HUES48 (cell line): Measurements from ENCODE around the gene DBF4B.
A peak's percentile ranks its signal among the peaks of the same experiment; 100 is the strongest.

Experiments
- H3K27ac ChIP-seq: one replicate; pipeline ENCODE4 v1.7.0; 2013; ENCODE audit warnings: low read depth, low read length, inconsistent platforms
- H3K27me3 ChIP-seq: 2 replicates; pipeline ENCODE4 v1.6.1; 2013; ENCODE audit warnings: mild to moderate bottlenecking, low read length; ENCODE audit not compliant: control insufficient read depth, insufficient read depth
- H3K36me3 ChIP-seq: 2 replicates; pipeline ENCODE4 v1.6.1; 2013; ENCODE audit warnings: low read length; ENCODE audit not compliant: control insufficient read depth, insufficient read depth
- H3K4me1 ChIP-seq: 2 replicates; pipeline ENCODE4 v1.6.1; 2013; ENCODE audit warnings: mild to moderate bottlenecking, low read length; ENCODE audit not compliant: control insufficient read depth, insufficient read depth
- H3K4me3 ChIP-seq: 2 replicates; pipeline ENCODE4 v1.5.1; 2013; ENCODE audit warnings: mild to moderate bottlenecking, low read depth, low read length
- H3K9ac ChIP-seq: 2 replicates; pipeline ENCODE4 v1.6.1; 2013; ENCODE audit warnings: mild to moderate bottlenecking, low read depth, low read length, moderate library complexity
- H3K9me3 ChIP-seq: 2 replicates; pipeline ENCODE4 v1.6.1; 2013; ENCODE audit warnings: low read length; ENCODE audit not compliant: control insufficient read depth, insufficient read depth

The DBF4B gene

DNA sequence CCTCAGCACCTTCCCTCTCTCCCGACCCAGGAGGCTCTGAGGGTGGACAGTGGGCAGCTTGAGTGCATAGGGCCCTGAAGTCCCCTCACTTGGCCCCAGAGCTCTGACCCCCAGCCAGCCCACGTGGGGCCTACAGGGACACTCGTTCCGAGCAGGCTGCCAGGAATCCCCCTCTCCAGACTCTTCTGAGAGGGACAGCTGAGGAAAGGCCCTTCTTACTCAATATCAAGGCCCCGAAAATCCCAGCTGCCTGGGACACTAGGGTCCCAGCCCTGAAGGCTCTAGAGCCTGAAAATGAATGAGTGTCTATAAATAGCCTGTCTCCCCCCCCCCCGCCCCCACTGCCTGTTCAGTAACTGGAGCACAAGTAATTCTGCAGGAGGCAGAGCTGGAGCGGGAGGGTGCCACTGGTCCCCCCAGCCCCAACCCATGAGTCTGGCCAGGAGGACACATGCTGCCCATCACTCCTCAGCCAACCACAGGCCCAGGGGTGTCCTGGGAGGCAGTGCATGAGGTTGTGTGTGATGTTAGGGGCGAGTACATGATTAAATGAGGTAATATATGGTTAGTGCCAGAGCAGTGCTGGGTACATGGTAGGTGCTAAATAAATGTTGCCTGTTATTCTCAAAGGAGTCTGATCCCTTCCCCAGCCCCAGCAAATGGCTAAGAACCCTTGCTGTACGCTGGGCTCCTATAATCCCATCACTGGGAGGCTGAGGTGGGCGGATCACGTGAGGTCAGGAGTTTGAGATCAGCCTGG is 61.9 kb downstream of the DBF4B start:
- Histone ChIP-seq H3K27me3 (no peaks in the 10 kb centered on the region), H3K4me3 (no peak overlapping the region), H3K36me3 (no peaks in the 10 kb centered on the region), H3K4me1 (peaks cover 5% of the 10 kb centered on the region; the same call in 1 of the 2 replicates), H3K9me3 (no peaks in the 10 kb centered on the region), H3K9ac (no peak overlapping the region), H3K27ac (no peak overlapping the region)

DNA sequence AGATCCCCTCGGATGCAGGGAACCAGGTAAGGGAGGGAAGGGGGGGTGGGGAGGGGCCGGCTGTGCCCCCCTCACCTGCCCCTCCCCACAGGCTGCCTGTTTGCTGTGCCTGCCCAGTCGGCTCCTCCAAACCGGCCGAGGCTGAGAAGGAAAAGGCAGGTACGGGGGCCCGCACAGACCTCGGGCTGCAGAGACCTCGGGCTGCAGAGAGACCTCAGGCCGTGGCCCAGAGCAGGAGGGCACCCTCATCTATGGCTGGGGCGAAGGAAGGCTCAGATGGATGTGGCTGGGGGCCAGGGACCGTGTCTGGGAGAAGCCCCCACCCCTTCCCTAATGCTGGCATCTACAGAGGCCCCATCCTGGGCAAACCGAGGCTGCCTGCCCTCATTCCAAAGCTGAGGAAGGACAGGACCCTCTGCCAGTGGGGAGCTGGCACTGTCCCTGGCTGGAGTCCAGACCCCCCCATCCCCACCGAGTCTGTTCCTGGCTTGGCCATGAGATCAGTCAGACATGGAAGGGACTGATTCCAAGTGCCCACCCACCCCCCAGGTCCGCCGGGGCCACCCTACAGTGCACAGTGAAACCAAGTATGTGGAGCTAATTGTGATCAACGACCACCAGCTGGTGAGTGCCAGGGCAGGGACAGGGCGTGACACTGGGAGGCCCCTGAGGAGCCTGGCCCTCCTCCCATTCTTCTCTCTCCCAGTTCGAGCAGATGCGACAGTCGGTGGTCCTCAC is 64.0 kb downstream of the DBF4B start:
- Histone ChIP-seq H3K4me3 (no peak overlapping the region), H3K4me1 (peaks cover 8% of the 10 kb centered on the region; the same call in 1 of the 2 replicates), H3K9ac (no peak overlapping the region), H3K36me3 (no peaks in the 10 kb centered on the region), H3K9me3 (no peaks in the 10 kb centered on the region), H3K27me3 (peaks cover 14% of the 10 kb centered on the region), H3K27ac (no peak overlapping the region)

DNA sequence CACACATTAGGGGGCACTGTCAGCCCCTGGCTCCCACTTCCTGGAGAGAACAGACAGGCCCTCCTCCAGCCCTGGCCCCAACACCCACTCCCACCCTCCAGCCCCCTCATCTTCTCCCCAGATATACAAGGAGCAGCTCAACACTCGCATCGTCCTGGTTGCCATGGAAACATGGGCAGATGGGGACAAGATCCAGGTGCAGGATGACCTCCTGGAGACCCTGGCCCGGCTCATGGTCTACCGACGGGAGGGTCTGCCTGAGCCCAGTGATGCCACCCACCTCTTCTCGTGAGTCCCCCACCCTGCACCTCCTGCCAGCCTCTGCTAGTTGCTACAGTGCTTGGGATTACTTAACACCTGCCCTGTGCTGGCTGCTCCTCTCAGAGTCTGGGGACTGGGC is 64.7 kb downstream of the DBF4B start:
- Histone ChIP-seq H3K36me3 (no peaks in the 10 kb centered on the region), H3K4me1 (0 out of 2 replicates have a peak, but pooled peaks cover 2% of the 10 kb centered on the region), H3K4me3 (no peak overlapping the region), H3K27me3 (peaks cover 20% of the 10 kb centered on the region), H3K27ac (no peak overlapping the region), H3K9ac (no peak overlapping the region), H3K9me3 (no peaks in the 10 kb centered on the region)

DNA sequence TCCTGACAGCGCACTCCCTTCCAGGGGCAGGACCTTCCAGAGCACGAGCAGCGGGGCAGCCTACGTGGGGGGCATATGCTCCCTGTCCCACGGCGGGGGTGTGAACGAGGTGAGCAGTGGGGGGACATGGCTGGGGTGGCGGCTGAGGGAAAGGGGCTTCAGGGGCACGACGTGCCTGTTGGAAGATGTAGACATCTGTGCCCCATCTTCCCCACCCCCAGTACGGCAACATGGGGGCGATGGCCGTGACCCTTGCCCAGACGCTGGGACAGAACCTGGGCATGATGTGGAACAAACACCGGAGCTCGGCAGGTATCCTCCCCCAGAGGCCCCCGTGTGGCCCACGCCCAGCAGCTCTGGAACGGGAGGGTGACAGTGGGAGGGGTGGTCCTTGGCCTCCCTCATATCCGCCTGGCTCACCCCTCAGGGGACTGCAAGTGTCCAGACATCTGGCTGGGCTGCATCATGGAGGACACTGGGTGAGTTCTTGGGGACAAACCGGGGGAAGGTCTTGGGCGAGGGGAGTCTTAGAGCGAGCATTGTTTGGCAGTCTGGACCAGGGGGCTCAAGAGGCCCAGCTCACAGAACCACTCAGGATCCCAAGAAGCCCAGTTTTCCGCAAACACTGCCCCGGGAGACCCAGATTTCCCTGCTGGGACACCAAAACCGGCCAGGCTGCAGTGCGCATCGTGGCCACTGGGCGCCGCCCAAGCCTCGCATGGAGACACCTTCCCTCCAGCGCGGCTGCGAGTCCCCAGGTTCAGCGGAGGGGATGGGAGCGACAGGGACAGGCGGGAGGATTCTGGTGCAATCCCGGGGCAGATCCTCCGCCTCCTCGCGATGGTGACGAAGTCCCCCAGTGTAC is 66.0 kb downstream of the DBF4B start:
- Histone ChIP-seq H3K27me3 (peaks cover 20% of the 10 kb centered on the region), H3K27ac (peak overlapping the region; percentile 6), H3K4me1 (peaks cover 10% of the 10 kb centered on the region; the same call in 1 of the 2 replicates), H3K4me3 (peak overlapping the region; percentile 67), H3K9ac (peak overlapping the region; percentile 26; the same call in 1 of the 2 replicates), H3K36me3 (no peaks in the 10 kb centered on the region), H3K9me3 (no peaks in the 10 kb centered on the region)

DNA sequence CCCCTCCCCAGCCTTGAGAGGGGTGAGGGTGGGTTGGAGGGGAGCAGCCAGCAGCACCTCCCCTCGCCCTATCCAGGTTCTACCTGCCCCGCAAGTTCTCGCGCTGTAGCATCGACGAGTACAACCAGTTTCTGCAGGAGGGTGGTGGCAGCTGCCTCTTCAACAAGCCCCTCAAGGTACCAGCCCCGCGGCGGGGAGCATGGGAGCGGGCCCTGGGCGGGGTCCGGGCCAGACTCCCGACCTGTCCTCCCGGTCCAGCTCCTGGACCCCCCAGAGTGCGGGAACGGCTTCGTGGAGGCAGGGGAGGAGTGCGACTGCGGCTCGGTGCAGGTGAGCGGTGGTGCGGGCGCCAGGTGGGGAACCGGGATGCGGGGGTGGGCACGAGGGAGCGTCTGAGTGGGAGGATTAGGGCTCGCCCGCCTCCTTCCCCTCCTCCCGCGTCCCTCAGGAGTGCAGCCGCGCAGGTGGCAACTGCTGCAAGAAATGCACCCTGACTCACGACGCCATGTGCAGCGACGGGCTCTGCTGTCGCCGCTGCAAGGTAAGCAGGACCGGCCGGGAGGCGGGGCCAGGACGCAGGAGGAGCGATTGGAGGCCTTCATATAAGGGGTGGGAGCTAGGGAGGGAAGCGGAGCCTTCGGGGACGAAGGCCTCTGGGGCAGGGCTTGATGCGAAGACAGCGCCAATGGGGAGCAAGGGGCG is 66.8 kb downstream of the DBF4B start:
- H3K9me3 ChIP-seq = no peaks in the 10 kb centered on the region
- H3K36me3 ChIP-seq = no peaks in the 10 kb centered on the region
- H3K4me1 ChIP-seq = peaks cover 12% of the 10 kb centered on the region; the same call in 1 of the 2 replicates
- H3K27me3 ChIP-seq = peaks cover 20% of the 10 kb centered on the region
- H3K27ac ChIP-seq = peak overlapping the region; percentile 6
- peak overlapping the region; percentile 67 for H3K4me3 ChIP-seq
- peak overlapping the region; percentile 26; the same call in 1 of the 2 replicates for H3K9ac ChIP-seq

DNA sequence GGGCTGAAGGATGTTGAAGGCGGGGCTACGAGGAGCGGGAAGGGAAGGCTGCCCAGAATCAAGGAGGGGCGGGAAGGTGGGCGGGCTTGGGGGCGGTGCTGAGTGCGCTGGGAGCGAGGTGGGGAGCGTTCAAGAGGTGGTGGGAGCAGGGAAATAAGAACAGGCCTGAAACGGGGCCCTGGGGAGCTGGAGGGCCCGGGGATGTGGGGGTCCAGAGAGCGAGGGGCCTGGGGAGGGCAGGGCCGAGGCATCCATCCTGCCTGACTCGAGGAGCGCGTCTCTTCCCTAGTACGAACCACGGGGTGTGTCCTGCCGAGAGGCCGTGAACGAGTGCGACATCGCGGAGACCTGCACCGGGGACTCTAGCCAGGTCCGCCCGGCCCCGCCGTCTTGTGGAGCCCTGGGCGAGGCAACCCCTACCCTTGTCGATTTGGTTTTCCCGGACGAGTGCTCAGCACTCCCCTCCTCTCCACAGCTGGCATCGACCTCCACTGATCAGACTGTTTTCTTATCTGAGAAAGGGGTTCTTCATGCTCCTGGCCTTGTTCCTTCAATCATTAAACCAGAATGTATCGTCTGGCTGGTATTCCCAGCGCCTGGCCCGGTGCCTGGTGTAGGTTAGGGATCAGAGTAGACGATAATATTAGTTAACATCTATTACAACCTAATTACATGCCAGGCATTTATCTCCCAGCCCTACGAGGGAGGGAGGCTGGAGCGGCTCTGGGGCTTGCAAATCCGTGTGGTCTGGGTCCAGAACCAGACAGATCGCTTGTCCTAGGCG is 67.6 kb downstream of the DBF4B start:
- no peak overlapping the region for H3K27ac ChIP-seq
- H3K4me1 ChIP-seq = peaks cover 13% of the 10 kb centered on the region; the same call in 1 of the 2 replicates
- no peaks in the 10 kb centered on the region for H3K36me3 ChIP-seq
- no peaks in the 10 kb centered on the region for H3K9me3 ChIP-seq
- peaks cover 20% of the 10 kb centered on the region for H3K27me3 ChIP-seq
- H3K4me3 ChIP-seq = peak overlapping the region; percentile 61
- H3K9ac ChIP-seq = no peak overlapping the region

DNA sequence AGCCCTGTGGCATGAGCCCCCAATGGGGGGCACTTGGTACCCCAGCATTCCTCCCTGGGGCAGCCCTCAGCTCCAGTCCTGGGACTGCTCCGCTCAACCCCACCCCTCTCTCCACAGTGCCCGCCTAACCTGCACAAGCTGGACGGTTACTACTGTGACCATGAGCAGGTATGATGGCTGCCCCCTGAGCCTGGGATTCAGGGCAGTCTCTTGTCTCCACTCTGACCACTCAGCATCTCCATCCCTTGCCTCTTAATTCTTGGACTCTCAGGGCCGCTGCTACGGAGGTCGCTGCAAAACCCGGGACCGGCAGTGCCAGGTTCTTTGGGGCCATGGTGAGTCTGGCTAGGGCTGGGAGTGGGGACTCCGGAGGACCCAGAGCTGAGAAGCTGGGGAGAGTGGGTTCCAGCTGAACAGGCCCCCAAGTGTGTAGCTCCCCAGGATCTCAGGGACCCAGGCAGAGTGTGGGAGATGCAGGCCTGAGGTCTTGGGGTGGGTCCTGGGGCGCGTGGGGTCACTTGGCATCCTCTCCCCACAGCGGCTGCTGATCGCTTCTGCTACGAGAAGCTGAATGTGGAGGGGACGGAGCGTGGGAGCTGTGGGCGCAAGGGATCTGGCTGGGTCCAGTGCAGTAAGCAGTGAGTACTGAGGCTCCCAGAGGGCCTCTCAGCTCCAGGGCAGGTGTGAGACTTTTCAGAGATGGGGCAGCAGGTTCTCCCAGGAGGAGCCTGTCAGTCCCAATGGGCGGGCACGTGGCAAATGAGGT is 68.3 kb downstream of the DBF4B start:
- peaks cover 21% of the 10 kb centered on the region for H3K4me1 ChIP-seq
- H3K27me3 ChIP-seq = peaks cover 20% of the 10 kb centered on the region
- no peak overlapping the region for H3K4me3 ChIP-seq
- no peaks in the 10 kb centered on the region for H3K9me3 ChIP-seq
- no peaks in the 10 kb centered on the region for H3K36me3 ChIP-seq
- H3K27ac ChIP-seq = no peak overlapping the region
- no peak overlapping the region for H3K9ac ChIP-seq

DNA sequence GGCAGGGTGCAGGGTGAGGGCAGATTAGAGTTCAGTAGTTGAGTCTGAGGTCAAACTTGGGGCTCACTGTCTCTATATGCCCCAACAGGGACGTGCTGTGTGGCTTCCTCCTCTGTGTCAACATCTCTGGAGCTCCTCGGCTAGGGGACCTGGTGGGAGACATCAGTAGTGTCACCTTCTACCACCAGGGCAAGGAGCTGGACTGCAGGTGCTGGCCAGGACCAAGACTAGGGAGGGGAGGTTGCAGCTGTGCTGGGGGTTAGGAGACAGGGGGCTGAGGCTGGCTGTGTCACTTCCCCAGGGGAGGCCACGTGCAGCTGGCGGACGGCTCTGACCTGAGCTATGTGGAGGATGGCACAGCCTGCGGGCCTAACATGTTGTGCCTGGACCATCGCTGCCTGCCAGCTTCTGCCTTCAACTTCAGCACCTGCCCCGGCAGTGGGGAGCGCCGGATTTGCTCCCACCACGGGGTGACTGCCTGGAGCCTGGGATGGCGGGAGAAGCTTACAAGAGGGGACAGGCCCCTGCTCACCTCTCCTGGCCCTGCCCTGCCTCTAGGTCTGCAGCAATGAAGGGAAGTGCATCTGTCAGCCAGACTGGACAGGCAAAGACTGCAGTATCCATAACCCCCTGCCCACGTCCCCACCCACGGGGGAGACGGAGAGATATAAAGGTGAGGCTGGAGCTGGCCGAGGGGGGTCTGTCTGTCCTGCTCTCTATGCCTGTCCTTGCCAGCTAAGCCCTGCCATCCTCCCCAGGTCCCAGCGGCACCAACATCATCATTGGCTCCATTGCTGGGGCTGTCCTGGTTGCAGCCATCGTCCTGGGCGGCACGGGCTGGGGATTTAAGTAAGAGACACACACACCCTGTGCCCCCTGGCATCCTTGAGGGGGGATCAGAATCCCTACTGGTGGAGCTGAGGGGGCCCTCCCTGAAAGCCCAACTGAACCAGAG is 69.2 kb downstream of the DBF4B start:
- Histone ChIP-seq H3K4me3 (no peak overlapping the region), H3K9me3 (no peaks in the 10 kb centered on the region), H3K27ac (no peak overlapping the region), H3K4me1 (peaks cover 29% of the 10 kb centered on the region), H3K27me3 (peaks cover 20% of the 10 kb centered on the region), H3K36me3 (no peaks in the 10 kb centered on the region), H3K9ac (no peak overlapping the region)
